Renal cortex interstitium (tissue), 11 donors: ENCODE data around the gene CASK. TPM values are rescaled to one million over a fixed set of nuclear protein-coding genes. Genes with fewer than 3 reads are reported as not detected.
"Not testable (repeated sequence)": the region's sequence is repeated elsewhere in the genome, so short reads cannot be mapped to it uniquely, and the experiment has no call there.

Experiments
- DNase-seq, 11 donors: peaks; one replicate each; pipeline ENCODE4 v3.0.0-alpha.2; 2013; ENCODE audit warnings: low read depth in 9 of 11, low spot score in 4 of 11; ENCODE audit errors: extremely low read depth in 1 of 11
- polyA plus RNA-seq, 3 donors: library from polyadenylated mRNA; unstranded; fragments of 120-200 nt; gene quantifications; one replicate each; pipeline ENCODE4 v1.2.1, GENCODE V29; 2013; ENCODE audit not compliant: insufficient read length in 3 of 3

The CASK gene
- polyA plus RNA-seq, 3 donors: 44.7 to 52.3 (median 47.4) TPM

DNA sequence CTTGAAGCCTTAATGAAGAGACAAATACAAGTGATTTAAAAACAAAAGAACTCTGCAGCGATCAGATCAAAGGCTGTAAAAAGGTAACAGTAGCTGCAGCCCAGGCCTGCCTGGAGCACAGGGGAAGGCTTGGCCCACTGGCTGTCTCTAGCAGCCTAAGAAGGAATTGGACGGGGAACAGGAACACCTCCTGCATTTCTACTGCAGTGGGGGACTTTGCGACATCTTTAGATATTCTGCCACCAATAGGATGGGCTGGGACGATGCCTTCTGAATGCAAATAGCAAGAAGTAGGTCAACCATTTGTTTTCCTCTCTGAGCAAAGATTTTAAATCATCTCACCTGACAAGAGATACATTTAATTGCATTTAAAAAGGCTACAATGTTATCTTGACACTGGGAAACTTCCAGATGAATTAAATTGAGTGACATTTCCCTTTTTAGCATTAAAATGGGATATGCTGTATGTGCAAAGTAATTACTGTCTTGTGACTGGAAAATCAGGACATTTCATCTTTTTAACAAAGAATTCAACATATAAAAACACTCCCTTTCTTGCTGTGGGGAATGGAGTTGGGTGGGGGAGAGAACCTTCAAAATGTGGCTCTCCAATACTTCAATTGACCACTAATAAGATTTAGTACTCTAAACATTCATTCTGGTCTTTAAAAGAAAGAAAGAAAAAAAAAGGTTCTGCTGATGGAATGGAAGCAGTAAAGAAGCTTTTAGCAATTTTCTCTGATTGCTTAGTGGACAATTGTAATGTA, 406.2 kb downstream of the CASK start:
- DNase-seq: no peak

- no peak for DNase-seq
Observed at GRCh38 chrX:41516456-41516855, 406.9 kb downstream of the CASK start.

GRCh38 chrX:41515376-41515775, 408.0 kb downstream of the CASK start:
- no peak for DNase-seq

DNA sequence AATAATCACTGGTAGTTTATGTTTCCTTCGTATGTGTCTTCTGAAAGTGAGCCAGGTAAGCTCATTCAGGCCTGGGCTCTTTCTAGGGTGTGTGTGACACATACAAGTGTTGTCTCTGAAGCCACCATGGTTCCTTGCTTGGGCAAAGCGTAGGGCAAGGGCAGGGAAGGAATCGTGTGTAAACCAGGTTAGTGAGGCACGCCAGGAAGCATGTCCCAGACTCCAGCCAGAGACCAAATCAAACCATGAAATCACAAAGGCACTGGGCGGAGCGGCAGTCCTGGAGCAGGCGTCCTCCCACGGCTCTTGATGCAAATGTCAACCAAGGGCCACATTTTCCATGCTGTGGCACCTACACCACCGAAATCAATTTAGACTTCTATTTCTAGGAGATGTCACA, 409.2 kb downstream of the CASK start:
- no peak for DNase-seq

- DNase-seq: not testable (repeated sequence)
Observed at GRCh38 chrX:41512853-41513252, 410.5 kb downstream of the CASK start.

- no peak for DNase-seq
Observed at GRCh38 chrX:41512394-41512793, 411.0 kb downstream of the CASK start.

- no peak for DNase-seq
Observed at GRCh38 chrX:41507919-41508318, 415.4 kb downstream of the CASK start.

GRCh38 chrX:41502004-41502403, 421.4 kb downstream of the CASK start:
- DNase-seq: no peak

GRCh38 chrX:41499984-41500383, 423.4 kb downstream of the CASK start:
- DNase-seq: no peak

GRCh38 chrX:41499195-41499594, 424.2 kb downstream of the CASK start:
- no peak for DNase-seq

GRCh38 chrX:41491267-41492004, 431.9 kb downstream of the CASK start:
- DNase-seq: no peak

DNA sequence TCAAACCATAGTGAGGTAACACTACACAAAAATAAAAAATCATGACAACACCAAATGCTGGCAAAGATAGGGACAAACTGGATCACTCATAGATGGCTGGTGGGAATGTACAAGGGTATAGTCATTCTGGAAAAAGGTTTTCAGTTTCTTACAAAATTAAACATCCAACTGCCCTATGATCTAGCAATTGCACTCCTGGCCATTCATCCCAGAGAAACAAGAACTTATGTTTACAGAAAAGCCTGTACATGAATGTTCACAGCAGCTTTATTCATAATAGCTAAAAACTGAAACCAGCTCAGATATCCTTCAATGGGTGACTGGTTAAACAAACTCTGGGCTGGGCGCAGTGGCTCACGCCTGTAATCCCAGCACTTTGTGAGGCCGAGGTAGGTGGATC, 432.9 kb downstream of the CASK start:
- no peak for DNase-seq

DNA sequence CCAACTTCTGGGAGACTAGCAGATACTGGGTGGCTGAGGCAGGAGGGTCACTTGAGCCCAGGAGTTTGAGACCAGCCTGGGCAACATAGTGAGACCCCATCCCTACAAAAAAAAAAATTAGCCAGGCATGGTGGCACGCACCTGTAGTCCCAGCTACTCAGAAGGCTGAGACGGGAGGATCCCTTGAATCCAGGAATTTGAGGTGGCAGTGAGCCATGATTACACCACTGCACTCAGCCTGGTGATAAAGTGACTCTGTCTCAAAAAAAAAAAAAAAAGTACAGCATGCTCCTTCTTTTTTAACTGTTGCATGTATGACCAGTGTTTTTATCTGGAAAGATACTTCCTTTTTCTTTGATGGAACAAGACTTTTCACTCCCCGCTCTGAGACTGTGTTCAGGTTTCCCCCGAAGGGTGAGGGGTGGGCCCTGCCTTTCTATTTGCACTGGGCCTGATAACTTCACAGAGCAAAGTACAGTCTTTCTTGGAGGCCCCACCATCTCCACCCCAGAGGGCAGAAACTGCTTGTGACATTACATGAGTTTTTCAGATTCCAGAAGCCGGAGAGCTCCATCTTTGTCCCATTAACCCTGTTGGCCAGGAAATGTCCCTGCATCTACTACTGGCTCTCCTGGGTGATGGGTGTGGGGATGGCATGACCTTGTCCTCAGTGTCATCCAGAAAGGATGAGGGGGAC, 441.1 kb downstream of the CASK start:
- no peak for DNase-seq

DNA sequence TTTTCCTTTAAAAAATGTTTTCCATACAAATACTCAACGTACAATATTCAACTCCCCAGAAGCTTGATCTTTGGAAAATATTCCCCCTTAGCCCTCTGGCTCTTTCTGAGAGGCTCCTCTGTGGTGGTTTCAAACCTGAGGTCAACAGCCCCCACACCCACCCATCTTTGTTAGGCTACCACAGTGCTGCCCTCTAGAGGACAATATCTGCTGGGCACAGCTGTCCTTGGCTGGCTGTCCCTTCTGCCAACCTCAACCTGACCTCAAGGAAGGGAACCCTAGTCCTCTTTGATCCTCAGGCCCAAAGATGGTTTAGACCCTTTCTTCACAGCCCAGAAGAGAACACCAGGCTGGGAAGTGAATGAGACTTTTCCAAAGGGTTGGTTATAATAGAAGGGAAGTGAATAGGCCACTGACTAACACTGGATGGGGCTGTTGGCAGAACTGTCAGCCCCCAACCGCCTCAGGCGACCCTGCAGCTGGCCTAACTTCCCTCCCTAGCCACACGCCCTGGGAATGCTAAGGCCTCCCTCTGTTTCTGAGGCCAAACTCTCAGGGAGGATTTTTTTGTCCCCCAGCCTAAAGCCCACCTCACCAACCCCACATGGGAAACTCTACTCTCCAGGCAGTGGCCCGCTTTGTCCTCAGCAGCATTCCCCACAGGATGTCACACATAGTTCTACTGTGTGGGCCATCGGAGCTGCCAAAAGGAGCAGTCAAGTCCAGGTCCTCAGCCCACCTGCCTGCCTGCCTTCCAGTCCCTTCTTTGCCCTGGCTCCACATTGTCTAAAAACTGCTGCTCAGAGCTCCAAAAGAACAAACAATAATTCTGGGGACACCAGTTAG, 441.9 kb downstream of the CASK start:
- no peak for DNase-seq

- no peak for DNase-seq
Observed at GRCh38 chrX:41480508-41481260, 442.7 kb downstream of the CASK start.

GRCh38 chrX:41478381-41478911, 444.9 kb downstream of the CASK start:
- DNase-seq: no peak

DNA sequence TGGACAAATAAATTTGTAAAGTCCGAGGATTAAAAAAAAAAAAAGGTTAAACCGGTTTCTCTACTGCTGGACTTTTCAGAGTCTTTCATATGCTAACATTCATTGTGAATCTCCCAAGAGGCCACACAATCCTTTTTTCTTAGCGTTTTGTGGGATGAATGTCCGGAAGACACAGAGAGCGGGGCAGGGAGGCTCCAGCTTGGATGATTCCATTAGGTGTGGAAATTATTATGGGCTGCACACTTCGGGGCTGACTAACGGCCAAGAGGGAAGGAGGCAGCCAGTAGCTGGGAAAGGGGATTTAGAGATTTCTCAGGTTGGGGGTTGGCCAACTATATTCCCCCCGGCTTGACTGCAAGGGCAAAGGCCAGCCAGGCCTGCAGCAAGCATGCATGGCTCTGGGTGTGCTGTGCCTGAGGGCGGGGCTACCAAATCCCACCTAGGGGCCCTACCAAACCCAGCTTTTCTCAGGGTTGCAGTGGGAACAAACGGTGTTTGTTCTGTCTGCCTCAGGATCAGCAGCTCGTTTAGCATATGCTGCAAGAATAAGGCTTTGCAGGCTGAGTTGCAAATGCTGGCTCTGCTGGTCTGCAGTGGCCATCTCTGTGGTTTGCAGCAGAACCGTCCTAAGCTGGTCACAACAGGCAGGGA, 447.6 kb downstream of the CASK start:
- DNase-seq: no peak

DNA sequence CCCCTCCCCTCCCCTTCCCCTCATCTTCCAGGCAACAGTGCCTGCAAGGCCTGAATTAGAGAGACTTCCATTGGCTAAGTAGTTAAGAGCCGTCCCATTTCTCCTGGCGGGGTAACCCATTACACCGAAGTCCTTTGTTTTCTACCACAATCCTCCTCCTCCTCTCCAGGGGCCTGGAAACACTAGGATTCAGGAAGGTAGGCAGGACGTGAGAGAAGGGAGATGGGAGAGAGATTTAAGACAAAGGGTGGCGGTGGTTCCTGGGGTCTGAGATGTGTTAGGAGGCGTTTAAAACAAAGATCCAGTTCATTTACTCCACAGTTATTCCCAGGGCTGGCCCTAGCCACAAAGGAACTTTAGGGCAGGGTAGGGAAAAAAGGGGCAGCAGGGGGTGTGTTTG, 448.2 kb downstream of the CASK start:
- DNase-seq: no peak
